Endothelial cell of umbilical vein (primary cell): ENCODE measurements around the gene IFIT1B. TPM values are rescaled to one million over a fixed set of nuclear protein-coding genes. Genes with fewer than 3 reads are reported as not detected.

ENCODE experiments used
- BruUV-seq: library from RNA; stranded (reverse); fragments of 400-500 nt; replicated peaks from 2 replicates; lab custom pipeline; 2021; lab: Mats Ljungman, UMichigan
- CTCF ChIA-PET: fragments of 300-600, 350-600 bp; sonication (Branson Sonifier 250); formaldehyde crosslinking; loops from one replicate; lab custom pipeline; 2021; ENCODE audit warnings: antibody characterized with exemption, inconsistent platforms; lab: Charles Lee
- POLR2A ChIA-PET: fragments of 300-600, 350-600 bp; sonication (Branson Sonifier 250); formaldehyde crosslinking; loops from one replicate; lab custom pipeline; 2021; ENCODE audit warnings: antibody characterized with exemption, inconsistent platforms; lab: Charles Lee
- DNase-seq: peaks from one replicate; pipeline ENCODE4 v3.0.0-alpha.2; 2011; ENCODE audit warnings: low read depth, low spot score
- FAIRE-seq: peaks from 2 replicates; lab custom pipeline; 2011; peaks lifted over from hg19 to GRCh38; lab: Jason Lieb, UNC
- H2AFZ ChIP-seq: 2 replicates; pipeline ENCODE4 v1.6.0; 2012; ENCODE audit warnings: low read depth, low read length, control low read depth, inconsistent platforms
- H3K27ac ChIP-seq: 2 replicates; pipeline ENCODE4 v1.5.1; 2011; ENCODE audit warnings: low read depth, mild to moderate bottlenecking, control low read depth, low read length, moderate library complexity; ENCODE audit not compliant: insufficient read depth
- H3K27me3 ChIP-seq, 2 experiments: 2 replicates each; pipeline versions ENCODE4 v1.6.0 to v1.6.1; 2011; ENCODE audit warnings: low read length in 2 of 2, mixed read lengths in 1 of 2; ENCODE audit not compliant: control insufficient read depth in 2 of 2, insufficient read depth in 2 of 2
- H3K36me3 ChIP-seq, 2 experiments: 2 replicates in 1 of 2; 3 replicates in 1 of 2; pipeline ENCODE4 v1.5.1; 2011; ENCODE audit warnings: low read length in 2 of 2, mild to moderate bottlenecking in 1 of 2, moderate library complexity in 1 of 2; ENCODE audit not compliant: control insufficient read depth in 2 of 2, insufficient read depth in 2 of 2; ENCODE audit errors: extremely low read depth in 1 of 2
- H3K4me1 ChIP-seq: 3 replicates; pipeline ENCODE4 v1.5.1; 2011; ENCODE audit warnings: mild to moderate bottlenecking, low read length; ENCODE audit not compliant: control insufficient read depth, insufficient read depth; ENCODE audit errors: extremely low read depth
- H3K4me2 ChIP-seq: 2 replicates; pipeline ENCODE4 v1.6.1; 2011; ENCODE audit warnings: low read length, control low read depth, mixed read lengths; ENCODE audit not compliant: insufficient read depth
- H3K4me3 ChIP-seq, 3 experiments: fragments of 200-600 bp in 1 of 3; sonication (generic), shearing (Covaris generic) in 1 of 3; replicated peaks in 1 of 3; 2 replicates each; pipeline ENCODE4 v1.5.1; 2011 to 2016; ENCODE audit warnings: control low read depth in 3 of 3, low read length in 3 of 3, mild to moderate bottlenecking in 2 of 3, inconsistent platforms in 1 of 3, low read depth in 1 of 3, moderate library complexity in 1 of 3; ENCODE audit not compliant: insufficient read depth in 1 of 3
- H3K79me2 ChIP-seq: 2 replicates; pipeline ENCODE4 v1.6.0; 2012; ENCODE audit warnings: low read length, inconsistent platforms; ENCODE audit not compliant: control insufficient read depth, insufficient read depth
- H3K9ac ChIP-seq: replicated peaks from 2 replicates; pipeline ENCODE3; 2011; ENCODE audit warnings: low read length, control low read depth; ENCODE audit not compliant: insufficient read depth; ENCODE audit errors: extremely low read depth
- H3K9me1 ChIP-seq: replicated peaks from 3 replicates; pipeline ENCODE4 v1.6.0; 2011; ENCODE audit warnings: mild to moderate bottlenecking, low read length; ENCODE audit not compliant: control insufficient read depth, insufficient read depth; ENCODE audit errors: extremely low read depth
- H3K9me3 ChIP-seq: replicated peaks from 2 replicates; pipeline ENCODE4 v1.5.1; 2012; ENCODE audit warnings: low read length, inconsistent platforms; ENCODE audit not compliant: control insufficient read depth, insufficient read depth
- H4K20me1 ChIP-seq: replicated peaks from 2 replicates; pipeline ENCODE3; 2011; ENCODE audit warnings: mild to moderate bottlenecking, low read length; ENCODE audit not compliant: control insufficient read depth, insufficient read depth; ENCODE audit errors: extremely low read depth
- EZH2 ChIP-seq: IDR thresholded peaks from 2 replicates; pipeline ENCODE4 v1.6.1; 2012; ENCODE audit warnings: borderline replicate concordance, low read depth, mild to moderate bottlenecking, moderate library complexity, low read length, inconsistent platforms; ENCODE audit not compliant: severe bottlenecking
- FOS ChIP-seq: IDR thresholded peaks from 2 replicates; pipeline ENCODE4 v1.6.1; 2011; ENCODE audit warnings: mild to moderate bottlenecking, low read length, moderate library complexity, borderline replicate concordance; ENCODE audit not compliant: insufficient read depth
- GATA2 ChIP-seq: IDR thresholded peaks from 2 replicates; pipeline ENCODE4 v1.7.0; 2011; ENCODE audit warnings: low read depth, mild to moderate bottlenecking, moderate library complexity, mixed read lengths, low read length; ENCODE audit not compliant: insufficient read length, insufficient read depth
- JUN ChIP-seq: IDR thresholded peaks from 2 replicates; pipeline ENCODE4 v1.6.1; 2011; ENCODE audit warnings: borderline replicate concordance, low read depth; ENCODE audit not compliant: insufficient read length, insufficient read depth
- MAX ChIP-seq: IDR thresholded peaks from 2 replicates; pipeline ENCODE4 v1.6.1; 2011; ENCODE audit not compliant: insufficient read depth, insufficient read length
- MYC ChIP-seq: IDR thresholded peaks from one replicate; pipeline ENCODE4 v1.6.1; 2011; ENCODE audit warnings: mild to moderate bottlenecking, low read depth, low read length
- POLR2A ChIP-seq: IDR thresholded peaks from 2 replicates; pipeline ENCODE4 v1.6.1; 2012; ENCODE audit warnings: low read depth, mild to moderate bottlenecking, control low read depth, low read length
- POLR2AphosphoS5 ChIP-seq: IDR thresholded peaks from 2 replicates; pipeline ENCODE4 v1.6.1; 2012; ENCODE audit warnings: low read depth, mild to moderate bottlenecking, control low read depth, low read length, moderate library complexity; ENCODE audit not compliant: insufficient read depth
- dilution Hi-C: fragments of 300-500 bp; cut with MboI; formaldehyde crosslinking; loops from one replicate; pipeline ENCODE4 v1.15.0; 2019; ENCODE audit warnings: low sequenced_read_pairs; ENCODE audit not compliant: extremely low pct_ligation_motif_present
- intact Hi-C: fragments of 100-400 bp; cut with micrococcal nuclease; formaldehyde crosslinking; loops from one replicate; pipeline ENCODE4 v1.10.0; 2022
- polyA plus RNA-seq, 4 experiments: library from polyadenylated mRNA; depleted of rRNA in 3 of 4; stranded (reverse) in 3 of 4; unstranded in 1 of 4; fragments of >200 nt; gene quantifications; 2 replicates each; pipeline versions ENCODE4 v1.2.1 to v1.2.3, GENCODE V29; 2011 to 2012; ENCODE audit warnings: missing spikeins in 1 of 4
- total RNA-seq: library from RNA; stranded (reverse); gene quantifications from 2 replicates; pipeline ENCODE4 v1.2.3, GENCODE V29; 2021
- TF ChIP-seq, protein P1 (sequence below), 2 donors: IDR thresholded peaks; 1 replicate in 1 of 2; 2 replicates in 1 of 2; pipeline ENCODE4 v1.5.1; 2011; ENCODE audit warnings: low read length in 2 of 2, mild to moderate bottlenecking in 2 of 2, moderate library complexity in 2 of 2, control low read depth in 1 of 2, inconsistent platforms in 1 of 2, low read depth in 1 of 2; ENCODE audit not compliant: insufficient read depth in 1 of 2; ENCODE audit errors: extremely low read depth in 1 of 2

Gene IFIT1B
- total and polyA plus RNA-seq, 2 donors (not counting 3 experiments of a cell fraction or from before 2014, with no cell fraction given): not detected

GRCh38 chr10:89369156-89370105, 8.4 kb upstream of the IFIT1B start:
- H3K79me2 ChIP-seq: no peaks in the 10 kb centered on the region
- BruUV-seq: no TSS peak
- H3K27ac ChIP-seq: no peak overlapping the region
- no peaks in the 10 kb centered on the region for H4K20me1 ChIP-seq
- no peaks in the 10 kb centered on the region for H3K9me3 ChIP-seq
- no peak overlapping the region for H2AFZ ChIP-seq
- H3K9ac ChIP-seq: no peak overlapping the region
- dilution Hi-C loops: no loop called here
- no peak overlapping the region for H3K4me3 ChIP-seq
- H3K27me3 ChIP-seq: peaks cover 4 to 8% of the 10 kb centered on the region in 2 experiments
- no peaks in the 10 kb centered on the region for H3K36me3 ChIP-seq
- FAIRE-seq (no peak), DNase-seq (peak; percentile 61)
- intact Hi-C loops: loop anchor here (1.0 kb wide), 2 partner anchors 41 to 90 kb away; no protein-coding TSS in a partner anchor
- peaks cover 6% of the 10 kb centered on the region for H3K4me1 ChIP-seq
- ChIA-PET CTCF (interaction anchor here (0.7 to 2.9 kb wide), 40 partner anchors 8 to 296 kb away, joined by 3 to 35 read pairs (median 5); partner anchors contain the start of genes IFIT1, IFIT1B, IFIT2 and IFIT3), POLR2A (no interaction called here)
- no peaks in the 10 kb centered on the region for H3K9me1 ChIP-seq
- TF ChIP-seq GATA2: no peak
- TF ChIP-seq, protein P1, sequence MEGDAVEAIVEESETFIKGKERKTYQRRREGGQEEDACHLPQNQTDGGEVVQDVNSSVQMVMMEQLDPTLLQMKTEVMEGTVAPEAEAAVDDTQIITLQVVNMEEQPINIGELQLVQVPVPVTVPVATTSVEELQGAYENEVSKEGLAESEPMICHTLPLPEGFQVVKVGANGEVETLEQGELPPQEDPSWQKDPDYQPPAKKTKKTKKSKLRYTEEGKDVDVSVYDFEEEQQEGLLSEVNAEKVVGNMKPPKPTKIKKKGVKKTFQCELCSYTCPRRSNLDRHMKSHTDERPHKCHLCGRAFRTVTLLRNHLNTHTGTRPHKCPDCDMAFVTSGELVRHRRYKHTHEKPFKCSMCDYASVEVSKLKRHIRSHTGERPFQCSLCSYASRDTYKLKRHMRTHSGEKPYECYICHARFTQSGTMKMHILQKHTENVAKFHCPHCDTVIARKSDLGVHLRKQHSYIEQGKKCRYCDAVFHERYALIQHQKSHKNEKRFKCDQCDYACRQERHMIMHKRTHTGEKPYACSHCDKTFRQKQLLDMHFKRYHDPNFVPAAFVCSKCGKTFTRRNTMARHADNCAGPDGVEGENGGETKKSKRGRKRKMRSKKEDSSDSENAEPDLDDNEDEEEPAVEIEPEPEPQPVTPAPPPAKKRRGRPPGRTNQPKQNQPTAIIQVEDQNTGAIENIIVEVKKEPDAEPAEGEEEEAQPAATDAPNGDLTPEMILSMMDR (IDR thresholded peaks at IDR 0.05; ENCODE audit: extremely low read depth in 1 of 2, insufficient read depth in 1 of 2, low read depth in 1 of 2, low read length in 2 of 2): peak; percentile 43 to 52
- H3K4me2 ChIP-seq: no peak overlapping the region

GRCh38 chr10:89371079-89371478, 6.8 kb upstream of the IFIT1B start:
- intact Hi-C loops: no loop called here
- POLR2A ChIA-PET: no interaction called here

More at GRCh38 chr10:89371079-89371478, 6.8 kb upstream of the IFIT1B start:
- Histone ChIP-seq H3K4me2 (no peak overlapping the region), H3K4me3 (no peak overlapping the region), H4K20me1 (no peaks in the 10 kb centered on the region), H3K9ac (no peak overlapping the region), H3K9me3 (no peaks in the 10 kb centered on the region), H2AFZ (no peak overlapping the region), H3K79me2 (no peaks in the 10 kb centered on the region), H3K9me1 (no peaks in the 10 kb centered on the region), H3K36me3 (no peaks in the 10 kb centered on the region), H3K4me1 (peaks cover 11% of the 10 kb centered on the region), H3K27me3 (peaks cover 2 to 6% of the 10 kb centered on the region in 2 experiments), H3K27ac (no peak overlapping the region)
- CTCF ChIA-PET: no interaction called here
- FAIRE-seq: no peak
- no peak for TF ChIP-seq MAX
- TF ChIP-seq, protein P1 (IDR thresholded peaks at IDR 0.05; ENCODE audit: extremely low read depth in 1 of 2, insufficient read depth in 1 of 2, low read depth in 1 of 2, low read length in 2 of 2): no peak
- no peak for TF ChIP-seq MYC
- no peak for TF ChIP-seq JUN
- no peak for TF ChIP-seq FOS
- no peak for TF ChIP-seq EZH2
- TF ChIP-seq POLR2A: no peak
- no peak for TF ChIP-seq GATA2
- no peak for TF ChIP-seq POLR2AphosphoS5
- no TSS peak for BruUV-seq
- DNase-seq: no peak
- dilution Hi-C loops: no loop called here
